HG03095 (cell line): ENCODE results near the gene HSPA4.

Experiments used
- ATAC-seq: cut with Tn5 transposase; IDR thresholded peaks from one replicate; pipeline ENCODE4 v1.9.1; 2021; ENCODE audit warnings: moderate library complexity; ENCODE audit not compliant: unreplicated experiment

HSPA4 gene

GRCh38 chr5:133088064-133088463, 36.3 kb downstream of the HSPA4 start:
- ATAC-seq = no peak

- ATAC-seq = no peak
Observed at GRCh38 chr5:133091034-133091433, 39.2 kb downstream of the HSPA4 start.

GRCh38 chr5:133106343-133106742, 54.5 kb downstream of the HSPA4 start:
- no peak for ATAC-seq

- no peak for ATAC-seq
Observed at GRCh38 chr5:133106761-133107572, 55.2 kb downstream of the HSPA4 start.

GRCh38 chr5:133108481-133108921, 56.7 kb downstream of the HSPA4 start:
- ATAC-seq = no peak

GRCh38 chr5:133109655-133110483, 58.1 kb downstream of the HSPA4 start:
- no peak for ATAC-seq

GRCh38 chr5:133110709-133111108, 58.9 kb downstream of the HSPA4 start:
- ATAC-seq = no peak

- ATAC-seq = no peak
Observed at GRCh38 chr5:133111299-133111698, 59.5 kb downstream of the HSPA4 start.

- no peak for ATAC-seq
Observed at GRCh38 chr5:133112026-133112660, 60.3 kb downstream of the HSPA4 start.

- ATAC-seq = no peak
Observed at GRCh38 chr5:133113331-133114061, 61.7 kb downstream of the HSPA4 start.

GRCh38 chr5:133114166-133114932, 62.5 kb downstream of the HSPA4 start:
- no peak for ATAC-seq

- no peak for ATAC-seq
Observed at GRCh38 chr5:133114933-133115310, 63.1 kb downstream of the HSPA4 start.

GRCh38 chr5:133116601-133117000, 64.8 kb downstream of the HSPA4 start:
- ATAC-seq = no peak

- no peak for ATAC-seq
Observed at GRCh38 chr5:133117166-133117911, 65.5 kb downstream of the HSPA4 start.

- no peak for ATAC-seq
Observed at GRCh38 chr5:133117912-133118445, 66.2 kb downstream of the HSPA4 start.

- no peak for ATAC-seq
Observed at GRCh38 chr5:133118741-133119140, 66.9 kb downstream of the HSPA4 start.

GRCh38 chr5:133119233-133119711, 67.5 kb downstream of the HSPA4 start:
- no peak for ATAC-seq

- ATAC-seq = no peak
Observed at GRCh38 chr5:133120156-133120750, 68.4 kb downstream of the HSPA4 start.

GRCh38 chr5:133121080-133121479, 69.3 kb downstream of the HSPA4 start:
- no peak for ATAC-seq
